Measurements from ENCODE around the gene CBX8. TPM values are rescaled to one million over a fixed set of nuclear protein-coding genes. Genes with fewer than 3 reads are reported as not detected.

Gene CBX8
- total and polyA plus RNA-seq, 2 experiments from 2014 or later, result 6.5 to 8.6 TPM

DNA sequence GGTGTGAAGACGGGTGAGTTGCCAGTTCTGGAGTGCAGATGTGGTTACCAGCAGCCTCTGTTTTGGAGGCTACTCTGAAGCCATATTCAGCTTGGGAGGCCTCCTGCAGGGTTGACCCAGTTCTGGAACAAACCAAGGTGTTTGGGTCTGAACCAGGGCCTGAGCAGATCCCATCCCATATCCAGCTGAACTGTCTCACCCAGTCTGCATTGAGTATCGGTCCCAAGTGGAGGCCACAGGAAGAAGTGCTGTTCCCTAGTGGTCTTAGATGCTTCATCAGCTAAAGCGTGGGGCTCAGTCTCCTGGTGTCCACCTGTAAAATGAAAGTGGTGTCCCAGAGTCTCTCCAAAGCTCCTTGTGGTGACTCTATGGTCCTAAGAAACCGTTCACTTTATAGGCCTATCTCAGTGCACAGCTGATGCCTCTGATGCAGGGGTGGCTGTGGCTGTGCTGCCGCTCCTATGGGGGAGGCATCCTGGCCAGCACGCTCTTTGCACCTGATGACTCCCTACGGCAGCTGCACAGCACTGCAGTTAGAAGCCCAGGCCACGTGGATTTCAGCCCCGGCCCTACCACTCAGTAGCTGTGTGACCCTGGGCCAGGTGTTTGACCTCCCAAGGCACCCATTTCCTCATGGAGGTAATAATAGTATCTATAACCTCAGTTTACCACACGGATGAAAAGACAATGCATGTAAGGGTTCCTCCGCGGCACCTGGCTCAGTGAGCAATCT, 21.3 kb upstream of the CBX8 start:
- H3K9me2 ChIP-seq (replicated peaks; ENCODE audit: insufficient read depth), result no peaks in the 10 kb centered on the region
- H3K4me3 ChIP-seq, result no peak overlapping the region

GRCh38 chr17:79815836-79816461, 19.1 kb upstream of the CBX8 start:
- H3K4me1 ChIP-seq (ENCODE audit: insufficient read depth), result peaks cover 34% of the 10 kb centered on the region
- no peak overlapping the region for H3K4me3 ChIP-seq
- WGBS (ENCODE audit: low lambda C conversion rate, missing lambda C conversion rate), result 19% methylated on average over 36 of the region's 41 CpGs
- H2AFZ ChIP-seq, result no peak overlapping the region
- H3K79me2 ChIP-seq, result no peaks in the 10 kb centered on the region
- H3K4me2 ChIP-seq, result peak overlapping the region; percentile 82
- H3K27me3 ChIP-seq, result peaks cover 83% of the 10 kb centered on the region
- H4K20me1 ChIP-seq (ENCODE audit: insufficient read depth, poor library complexity, severe bottlenecking), result no peaks in the 10 kb centered on the region
- no peak overlapping the region for H3K27ac ChIP-seq
- no peaks in the 10 kb centered on the region for H3K9me3 ChIP-seq (ENCODE audit: low read depth)
- DNase-seq (ENCODE audit: low spot score), result no peak
- H3K9me2 ChIP-seq (replicated peaks; ENCODE audit: insufficient read depth), result no peaks in the 10 kb centered on the region
- no peaks in the 10 kb centered on the region for H3K36me3 ChIP-seq (replicated peaks; ENCODE audit: insufficient read depth, low read depth)
- TF ChIP-seq CTCF (IDR thresholded peaks at IDR 0.05; ENCODE audit: poor library complexity) (no peak), EZH2phosphoT487 (IDR thresholded peaks at IDR 0.05; ENCODE audit: low read depth, severe bottlenecking, unreplicated experiment) (peak; percentile 24), EZH2 (IDR thresholded peaks at IDR 0.05; ENCODE audit: borderline replicate concordance) (peak; percentile 12)

More for the DNA sequence above, 21.3 kb upstream of the CBX8 start:
- 81% methylated on average over 12 of the region's 12 CpGs for WGBS (ENCODE audit: low lambda C conversion rate, missing lambda C conversion rate)
- no peak overlapping the region for H2AFZ ChIP-seq
- H3K4me1 ChIP-seq (ENCODE audit: insufficient read depth), result peaks cover 19% of the 10 kb centered on the region
- H3K9me3 ChIP-seq (ENCODE audit: low read depth), result no peaks in the 10 kb centered on the region
- peaks cover 62% of the 10 kb centered on the region for H3K27me3 ChIP-seq
- H4K20me1 ChIP-seq (ENCODE audit: insufficient read depth, poor library complexity, severe bottlenecking), result no peaks in the 10 kb centered on the region
- H3K79me2 ChIP-seq, result no peaks in the 10 kb centered on the region
- no peak overlapping the region for H3K4me2 ChIP-seq
- H3K27ac ChIP-seq, result no peak overlapping the region
- TF ChIP-seq EZH2phosphoT487 (IDR thresholded peaks at IDR 0.05; ENCODE audit: low read depth, severe bottlenecking, unreplicated experiment) (no peak), EZH2 (IDR thresholded peaks at IDR 0.05; ENCODE audit: borderline replicate concordance) (no peak), CTCF (IDR thresholded peaks at IDR 0.05; ENCODE audit: poor library complexity) (no peak)
- no peak for DNase-seq (ENCODE audit: low spot score)
- H3K36me3 ChIP-seq (replicated peaks; ENCODE audit: insufficient read depth, low read depth), result no peaks in the 10 kb centered on the region

DNA sequence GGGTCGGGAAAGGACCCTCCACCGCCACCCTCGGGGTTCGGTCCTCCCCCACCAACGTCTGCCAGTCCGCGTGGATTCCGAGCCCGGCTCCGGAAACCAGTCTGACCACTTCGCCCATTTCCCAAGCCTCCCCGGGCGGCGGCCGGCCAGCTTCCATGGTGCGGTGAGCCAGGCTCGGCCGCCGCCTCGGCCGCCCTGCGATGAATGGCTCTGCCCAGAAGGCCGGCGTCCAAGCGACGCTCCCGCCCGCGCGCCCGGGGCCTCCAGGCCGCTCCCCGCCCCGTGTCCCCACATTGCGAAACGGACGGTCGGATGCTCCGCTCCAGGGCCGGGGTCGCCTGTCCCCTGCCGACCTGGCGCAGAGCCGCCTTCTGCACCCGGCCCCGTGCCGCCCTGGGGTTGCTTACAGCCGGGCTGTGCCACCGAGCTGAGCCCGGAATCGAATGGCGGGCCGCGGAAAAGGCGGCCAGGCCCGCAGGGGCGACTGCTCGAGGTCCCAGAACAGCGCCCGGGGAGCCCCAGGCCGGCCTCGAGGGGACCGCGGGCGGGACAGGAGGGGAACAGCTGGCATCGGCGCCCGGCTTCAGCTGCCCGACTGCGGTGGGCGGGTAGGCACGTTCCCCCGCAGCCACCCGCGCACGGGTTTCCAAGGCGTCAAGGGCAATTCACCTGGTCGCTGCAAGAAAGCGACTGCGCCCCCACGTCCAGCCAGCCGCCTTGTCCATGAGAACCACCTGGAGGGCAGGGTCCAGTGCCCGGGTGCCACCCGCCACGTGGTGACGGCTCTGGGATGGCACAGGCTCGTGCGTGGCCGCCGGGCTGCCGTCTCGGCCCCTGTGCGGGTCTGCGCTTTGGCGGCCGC, 18.3 kb upstream of the CBX8 start:
- H3K4me3 ChIP-seq, result no peak overlapping the region

More for the DNA sequence above, 18.3 kb upstream of the CBX8 start:
- peak; percentile 74 for DNase-seq (ENCODE audit: low spot score)
- Histone ChIP-seq H3K36me3 (replicated peaks; ENCODE audit: insufficient read depth, low read depth) (no peaks in the 10 kb centered on the region), H2AFZ (peak overlapping the region; percentile 29), H3K9me2 (replicated peaks; ENCODE audit: insufficient read depth) (no peaks in the 10 kb centered on the region), H4K20me1 (ENCODE audit: insufficient read depth, poor library complexity, severe bottlenecking) (no peaks in the 10 kb centered on the region), H3K79me2 (no peaks in the 10 kb centered on the region), H3K27ac (no peak overlapping the region), H3K27me3 (peaks cover 87% of the 10 kb centered on the region), H3K9me3 (ENCODE audit: low read depth) (no peaks in the 10 kb centered on the region), H3K4me2 (peak overlapping the region; percentile 82), H3K4me1 (ENCODE audit: insufficient read depth) (peaks cover 40% of the 10 kb centered on the region)
- TF ChIP-seq CTCF (IDR thresholded peaks at IDR 0.05; ENCODE audit: poor library complexity) (no peak), EZH2 (IDR thresholded peaks at IDR 0.05; ENCODE audit: borderline replicate concordance) (peak; percentile 96), EZH2phosphoT487 (IDR thresholded peaks at IDR 0.05; ENCODE audit: low read depth, severe bottlenecking, unreplicated experiment) (peak; percentile 62)
- 11% methylated on average over 50 of the region's 96 CpGs for WGBS (ENCODE audit: low lambda C conversion rate, missing lambda C conversion rate)
